HepG2 (cell line): ENCODE results near the gene NOCT. TPM values are rescaled to one million over a fixed set of nuclear protein-coding genes. Genes with fewer than 3 reads are reported as not detected.

Source experiments
- AHDC1 ChIP-seq: sonication (generic); formaldehyde crosslinking; IDR thresholded peaks from 2 replicates; pipeline ENCODE4 v1.5.1; 2020; ENCODE audit warnings: mild to moderate bottlenecking, missing genetic modification reagents, borderline replicate concordance
- ATF4 ChIP-seq, 2 experiments: fragments of 450-650 bp in 1 of 2; sonication (generic) in 1 of 2; formaldehyde crosslinking; IDR thresholded peaks; 2 replicates each; pipeline versions ENCODE4 v1.5.0 to v1.8.0; 2020 to 2022; ENCODE audit warnings: mild to moderate bottlenecking in 1 of 2, missing genetic modification reagents in 1 of 2
- CEBPB ChIP-seq: IDR thresholded peaks from 2 replicates; pipeline ENCODE4 v1.6.1; 2011; ENCODE audit warnings: low read depth, low read length, improper control_type of control experiment, borderline replicate concordance
- CEBPG ChIP-seq: IDR thresholded peaks from 2 replicates; pipeline ENCODE4 v1.6.1; 2016
- ELF3 ChIP-seq: IDR thresholded peaks from 2 replicates; pipeline ENCODE4 v1.6.1; 2016; ENCODE audit warnings: missing genetic modification reagents, missing compliant biosample characterization
- ERF ChIP-seq: IDR thresholded peaks from 2 replicates; pipeline ENCODE4 v1.6.1; 2018; ENCODE audit warnings: missing biosample characterization, missing genetic modification reagents
- GMEB1 ChIP-seq: sonication (generic); formaldehyde crosslinking; IDR thresholded peaks from 2 replicates; pipeline ENCODE4 v1.5.1; 2020; ENCODE audit warnings: missing genetic modification reagents, mild to moderate bottlenecking, borderline replicate concordance
- HES4 ChIP-seq: sonication (generic); formaldehyde crosslinking; IDR thresholded peaks from 2 replicates; pipeline ENCODE4 v1.9.0; 2021; ENCODE audit warnings: mild to moderate bottlenecking, missing genetic modification reagents, borderline replicate concordance
- MEIS2 ChIP-seq: sonication (generic); formaldehyde crosslinking; IDR thresholded peaks from 2 replicates; pipeline ENCODE4 v1.9.0; 2021; ENCODE audit warnings: mild to moderate bottlenecking, missing genetic modification reagents
- MLXIP ChIP-seq: sonication (generic); formaldehyde crosslinking; IDR thresholded peaks from 2 replicates; pipeline ENCODE4 v1.9.0; 2021; ENCODE audit warnings: missing genetic modification reagents, borderline replicate concordance
- REXO4 ChIP-seq: sonication (generic); formaldehyde crosslinking; IDR thresholded peaks from 2 replicates; pipeline ENCODE4 v1.8.0; 2022; ENCODE audit warnings: missing genetic modification reagents, mild to moderate bottlenecking, borderline replicate concordance
- SP140L ChIP-seq: sonication (generic); formaldehyde crosslinking; IDR thresholded peaks from 2 replicates; pipeline ENCODE4 v1.4.0; 2020; ENCODE audit warnings: missing genetic modification reagents, borderline replicate concordance
- TBX2 ChIP-seq: sonication (generic); formaldehyde crosslinking; IDR thresholded peaks from 2 replicates; pipeline ENCODE4 v1.5.0; 2020; ENCODE audit warnings: missing genetic modification reagents, mild to moderate bottlenecking, borderline replicate concordance
- THYN1 ChIP-seq: sonication (generic); formaldehyde crosslinking; IDR thresholded peaks from 2 replicates; pipeline ENCODE4 v1.8.1; 2023; ENCODE audit warnings: low read depth, mild to moderate bottlenecking, moderate library complexity, missing genetic modification reagents, borderline replicate concordance
- ZMYM2 ChIP-seq: sonication (generic); formaldehyde crosslinking; IDR thresholded peaks from 2 replicates; pipeline ENCODE4 v1.8.0; 2022; ENCODE audit warnings: mild to moderate bottlenecking, missing genetic modification reagents
- ZNF205 ChIP-seq: IDR thresholded peaks from 2 replicates; pipeline ENCODE4 v1.6.1; 2018; ENCODE audit warnings: missing biosample characterization, missing genetic modification reagents
- ZNF747 ChIP-seq: sonication (generic); formaldehyde crosslinking; IDR thresholded peaks from 2 replicates; pipeline ENCODE4 v1.8.1; 2023; ENCODE audit warnings: missing genetic modification reagents, mild to moderate bottlenecking, borderline replicate concordance
- ZNF788 ChIP-seq: sonication (generic); formaldehyde crosslinking; IDR thresholded peaks from 2 replicates; pipeline ENCODE4 v1.5.0; 2020; ENCODE audit warnings: mild to moderate bottlenecking, missing genetic modification reagents, borderline replicate concordance
- polyA plus RNA-seq, 8 experiments: library from polyadenylated mRNA; depleted of rRNA in 3 of 8; stranded (reverse) in 7 of 8; unstranded in 1 of 8; fragments of >200 nt; fragmentation: Illumina TruSeq in 4 of 8; extraction: Trizol in 4 of 8; gene quantifications; 2 replicates each; pipeline versions ENCODE4 v1.2.1 to v1.2.3, GENCODE V29; 2011 to 2016; ENCODE audit warnings: low read depth in 4 of 8, missing spikeins in 1 of 8, mixed read lengths in 1 of 8; ENCODE audit not compliant: insufficient read depth in 1 of 8
- total RNA-seq, 5 experiments: library from RNA; depleted of rRNA; stranded (reverse); fragments of >200 nt; fragmentation: Illumina TruSeq; extraction: Trizol; gene quantifications; 2 replicates each; pipeline ENCODE4 v1.2.3, GENCODE V29; 2016; ENCODE audit warnings: low read depth in 1 of 5

NOCT gene
- total and polyA plus RNA-seq, 2 of the 13 experiments (the other 11 are each of a cell fraction or from before 2014, with no cell fraction given), result 3.6 to 13.1 TPM

- no peak for TF ChIP-seq ZMYM2 (CRISPR knock-in tag)
- TF ChIP-seq ZNF747 (CRISPR knock-in tag), result no peak
- peak; percentile 84 for TF ChIP-seq CEBPB
- no peak for TF ChIP-seq MEIS2 (CRISPR knock-in tag)
- TF ChIP-seq HES4 (CRISPR knock-in tag), result no peak
- TF ChIP-seq MLXIP (CRISPR knock-in tag), result no peak
- no peak; the same call in 1 of the 2 replicates for TF ChIP-seq AHDC1 (CRISPR knock-in tag)
- no peak for TF ChIP-seq ZNF788
- peak; percentile 25; the same call in 1 of the 2 replicates for TF ChIP-seq ELF3 (CRISPR knock-in tag)
- TF ChIP-seq ERF (CRISPR knock-in tag), result no peak
- no peak for TF ChIP-seq ATF4 (CRISPR knock-in tag; IDR thresholded peaks at IDR 0.05)
- no peak for TF ChIP-seq REXO4 (CRISPR knock-in tag)
- no peak for TF ChIP-seq GMEB1 (CRISPR knock-in tag)
- TF ChIP-seq THYN1 (CRISPR knock-in tag), result no peak
- TF ChIP-seq SP140L (CRISPR knock-in tag), result no peak
- TF ChIP-seq CEBPG (CRISPR knock-in tag), result peak; percentile 82
- no peak for TF ChIP-seq TBX2 (CRISPR knock-in tag)
- TF ChIP-seq ZNF205 (CRISPR knock-in tag), result no peak
Observed at GRCh38 chr4:138981930-138982390, 33.6 kb upstream of the NOCT start (continued).
